Heart left ventricle (tissue), 16 donors: ENCODE results near the gene DHDDS. TPM values are rescaled to one million over a fixed set of nuclear protein-coding genes. Genes with fewer than 3 reads are reported as not detected.

Experiments used
- ATAC-seq, 4 donors: fragments of 200-7000 bp; cut with Tn5 transposase; one replicate each; pipeline ENCODE4 v1.9.1; 2020 to 2022; ENCODE audit warnings: moderate library complexity in 4 of 4, mild to moderate bottlenecking in 3 of 4, moderate number of reproducible peaks in 1 of 4
- DNase-seq, 5 donors: peaks; one replicate each; pipeline ENCODE4 v3.0.0-alpha.2; 2020
- H3K27ac ChIP-seq, 12 donors: fragments of 200-600 bp; sonication (generic) in 4 of 12; one replicate each; pipeline versions ENCODE4 v1.5.0 to v1.8.0; 2016 to 2022; ENCODE audit warnings: mild to moderate bottlenecking in 2 of 12
- H3K27me3 ChIP-seq, 9 donors: fragments of 200-600 bp; sonication (generic) in 2 of 9; one replicate each; pipeline versions ENCODE4 v1.5.1 to v1.8.0; 2016 to 2022; ENCODE audit warnings: mild to moderate bottlenecking in 3 of 9
- H3K36me3 ChIP-seq, 9 donors: fragments of 200-600 bp; sonication (generic) in 2 of 9; one replicate each; pipeline versions ENCODE4 v1.5.0 to v1.8.0; 2018 to 2022; ENCODE audit warnings: mild to moderate bottlenecking in 2 of 9
- H3K4me1 ChIP-seq, 12 donors: fragments of 200-600 bp; sonication (generic) in 4 of 12; one replicate each; pipeline versions ENCODE4 v1.5.0 to v1.8.0; 2016 to 2022; ENCODE audit warnings: mild to moderate bottlenecking in 3 of 12
- H3K4me3 ChIP-seq, 12 donors: fragments of 200-600 bp; sonication (generic) in 4 of 12; one replicate each; pipeline versions ENCODE4 v1.5.0 to v1.8.0; 2017 to 2022; ENCODE audit warnings: mild to moderate bottlenecking in 9 of 12, moderate library complexity in 4 of 12
- H3K9me3 ChIP-seq, 12 donors: fragments of 200-600 bp; sonication (generic) in 4 of 12; one replicate each; pipeline versions ENCODE4 v1.5.0 to v1.8.0; 2016 to 2022; ENCODE audit warnings: mild to moderate bottlenecking in 1 of 12
- POLR2A ChIP-seq, 2 donors: fragments of 450-650 bp; IDR thresholded peaks; one replicate each; pipeline ENCODE4 v1.6.1; 2017; ENCODE audit warnings: antibody characterized with exemption in 2 of 2, mild to moderate bottlenecking in 2 of 2, moderate library complexity in 2 of 2
- WGBS, 4 donors: extraction: QIAGEN DNeasy Blood & Tissue Kit in 2 of 4; methylation state at CpG; one replicate each; pipeline versions ENCODE4 v1.1.5 to v1.1.7; 2013 to 2018; 5-methylcytosine and 5-hydroxymethylcytosine counted together
- intact Hi-C, 10 donors: fragments of 100-400 bp; cut with DNase I; formaldehyde crosslinking; loops; one replicate each; pipeline versions ENCODE4 v1.11.1 to v1.14.2; 2022
- polyA plus RNA-seq, 2 donors: library from polyadenylated mRNA; stranded (reverse); fragments of 200-250 nt; gene quantifications; one replicate each; pipeline ENCODE4 v1.2.3, GENCODE V29; 2013
- total RNA-seq, 9 donors: library from RNA; depleted of rRNA in 2 of 9; stranded (reverse); fragments of >200 nt in 2 of 9; fragmentation: NEBNext Ultra II Directional in 3 of 9; extraction: Animal tissue kit (Norgen Biotek cat#: 25700) in 3 of 9; gene quantifications; one replicate each; pipeline versions ENCODE4 v1.1.0 to v1.2.4, GENCODE V29; 2016 to 2023
- TF ChIP-seq, protein P1 (sequence below), 12 donors: fragments of 200-600 bp; sonication (generic) in 4 of 12; IDR thresholded peaks; one replicate each; pipeline versions ENCODE4 v1.5.0 to v1.8.0; 2018 to 2022; ENCODE audit warnings: antibody characterized with exemption in 12 of 12, mild to moderate bottlenecking in 5 of 12
- donor health status: ischemic (EF 13 %, LVEDD 7.1; RV severe dilation, severe dysfunction).
- donor health status: healthy with polysubstance abuse.
- donor health status: DM: no; HTN: yes; CAD: no.
- donor health status: DM: no; HTN: no; CAD: no.
- donor health status: ischemic (EF 25% LVEDD 6.9; RV normal size, moderate dysfunction).
- donor health status: ischemic (EF 25% LVEDD 5.7; RV mildly dilated, moderate dysfunction).
- donor health status: healthy.
- donor health status: DM: yes; HTN: yes; CAD: no.
- donor health status: ischemic (EF 35%, LVEDD 5.7; RV mildly dilated, moderate dysfunction).
- donor health status: nonischemic (EF 11% LVEDD 7.7; RV severe dilation, severe dysfunction).
- donor health status: DM: yes; HTN: yes; CAD: no.
- donor health status: PGD.
- donor health status: ischemic (EF 29% LVEDD 5.4; RV normal size, mild dysfunction).
- donor health status: nonischemic (EF 23%, LVEDD 6.1; RV moderate dilation, normal function).

DHDDS gene
- total and polyA plus RNA-seq, 11 donors: 14.1 to 45.0 (median 29.9) TPM

DNA sequence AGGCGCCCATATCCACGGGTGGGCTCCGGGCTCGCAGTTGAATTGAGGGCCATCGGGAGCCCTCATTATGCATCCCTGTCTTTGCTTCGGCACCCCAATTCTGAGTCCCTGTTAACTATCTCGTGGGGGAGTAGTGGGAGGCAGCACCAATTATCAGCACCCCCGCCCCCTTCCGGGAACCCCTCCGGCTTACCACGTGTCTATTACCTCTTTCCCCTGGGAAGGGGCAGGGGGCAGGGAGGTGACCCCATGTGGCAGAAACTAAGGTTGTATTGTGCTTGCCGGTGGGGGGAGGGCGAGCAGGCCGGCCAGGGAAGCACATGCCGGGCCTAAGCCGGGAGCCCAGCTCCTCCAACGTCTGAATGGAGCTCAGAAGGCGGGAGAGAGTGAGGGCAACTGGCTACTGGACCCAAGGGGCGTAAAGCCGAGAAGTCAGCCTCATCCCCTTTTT lies 20.5 kb upstream of the DHDDS start:
- DNase-seq (no peak), ATAC-seq (no peak)
- no peaks in the 10 kb centered on the region for H3K9me3 ChIP-seq
- H3K36me3 ChIP-seq: no peaks in the 10 kb centered on the region
- H3K4me1 ChIP-seq: peaks cover 0 to 11% (median 0%) of the 10 kb centered on the region in 12 donors
- peaks cover 27 to 72% (median 45%) of the 10 kb centered on the region in 9 donors for H3K27me3 ChIP-seq
- no peak overlapping the region for H3K27ac ChIP-seq
- 3 to 9% (median 8%) methylated on average over 14 to 20 of the region's 20 CpGs for WGBS, 4 donors
- peak overlapping the region in 1 of 12 donors; percentile 2 for H3K4me3 ChIP-seq
- intact Hi-C loops: no loop called here
- no peak for TF ChIP-seq POLR2A (IDR thresholded peaks at IDR 0.05)
- TF ChIP-seq, protein P1, sequence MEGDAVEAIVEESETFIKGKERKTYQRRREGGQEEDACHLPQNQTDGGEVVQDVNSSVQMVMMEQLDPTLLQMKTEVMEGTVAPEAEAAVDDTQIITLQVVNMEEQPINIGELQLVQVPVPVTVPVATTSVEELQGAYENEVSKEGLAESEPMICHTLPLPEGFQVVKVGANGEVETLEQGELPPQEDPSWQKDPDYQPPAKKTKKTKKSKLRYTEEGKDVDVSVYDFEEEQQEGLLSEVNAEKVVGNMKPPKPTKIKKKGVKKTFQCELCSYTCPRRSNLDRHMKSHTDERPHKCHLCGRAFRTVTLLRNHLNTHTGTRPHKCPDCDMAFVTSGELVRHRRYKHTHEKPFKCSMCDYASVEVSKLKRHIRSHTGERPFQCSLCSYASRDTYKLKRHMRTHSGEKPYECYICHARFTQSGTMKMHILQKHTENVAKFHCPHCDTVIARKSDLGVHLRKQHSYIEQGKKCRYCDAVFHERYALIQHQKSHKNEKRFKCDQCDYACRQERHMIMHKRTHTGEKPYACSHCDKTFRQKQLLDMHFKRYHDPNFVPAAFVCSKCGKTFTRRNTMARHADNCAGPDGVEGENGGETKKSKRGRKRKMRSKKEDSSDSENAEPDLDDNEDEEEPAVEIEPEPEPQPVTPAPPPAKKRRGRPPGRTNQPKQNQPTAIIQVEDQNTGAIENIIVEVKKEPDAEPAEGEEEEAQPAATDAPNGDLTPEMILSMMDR (IDR thresholded peaks at IDR 0.05): no peak

DNA sequence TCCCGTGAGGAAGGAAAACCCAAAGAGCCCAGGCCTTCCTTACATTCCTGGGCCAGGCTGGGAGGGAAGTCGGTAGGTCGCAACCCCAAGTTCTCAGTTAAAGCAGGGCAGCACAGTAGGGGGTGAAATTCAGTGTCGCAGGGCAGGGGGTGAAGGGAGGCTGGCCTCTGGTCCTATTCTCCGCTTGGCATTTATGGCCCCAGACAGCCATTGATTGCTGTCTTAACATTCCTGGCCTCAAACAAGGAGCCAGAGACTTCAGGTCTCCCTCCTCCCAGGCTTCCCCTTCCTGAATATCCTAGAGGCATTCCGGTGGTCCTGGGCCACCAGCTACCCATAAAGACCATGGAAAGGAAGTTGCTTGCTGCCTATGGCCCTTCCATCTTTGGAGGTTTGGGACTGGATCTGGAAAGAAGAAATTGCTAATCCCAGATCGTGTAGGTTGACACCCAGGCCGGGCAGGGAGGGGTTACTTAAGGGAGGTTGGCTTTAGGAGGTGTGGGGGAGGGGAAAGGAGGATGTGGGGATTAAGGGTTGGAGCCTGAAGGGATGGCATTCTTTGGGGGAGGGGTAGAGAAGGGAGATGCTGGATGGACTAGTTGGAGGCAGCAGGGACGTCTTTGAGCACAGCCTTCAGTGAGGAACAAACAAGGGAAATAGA lies 19.8 kb upstream of the DHDDS start:
- Histone ChIP-seq H3K27me3 (peaks cover 27 to 74% (median 45%) of the 10 kb centered on the region in 9 donors), H3K4me3 (no peak overlapping the region), H3K27ac (no peak overlapping the region), H3K9me3 (no peaks in the 10 kb centered on the region), H3K36me3 (no peaks in the 10 kb centered on the region), H3K4me1 (peaks cover 0 to 11% (median 0%) of the 10 kb centered on the region in 12 donors)
- DNase-seq (no peak), ATAC-seq (no peak)
- intact Hi-C loops: no loop called here
- WGBS, 4 donors: 14 to 21% (median 15%) methylated on average over 9 of the region's 9 CpGs
- TF ChIP-seq, protein P1 (IDR thresholded peaks at IDR 0.05): no peak
- TF ChIP-seq POLR2A (IDR thresholded peaks at IDR 0.05): no peak

DNA sequence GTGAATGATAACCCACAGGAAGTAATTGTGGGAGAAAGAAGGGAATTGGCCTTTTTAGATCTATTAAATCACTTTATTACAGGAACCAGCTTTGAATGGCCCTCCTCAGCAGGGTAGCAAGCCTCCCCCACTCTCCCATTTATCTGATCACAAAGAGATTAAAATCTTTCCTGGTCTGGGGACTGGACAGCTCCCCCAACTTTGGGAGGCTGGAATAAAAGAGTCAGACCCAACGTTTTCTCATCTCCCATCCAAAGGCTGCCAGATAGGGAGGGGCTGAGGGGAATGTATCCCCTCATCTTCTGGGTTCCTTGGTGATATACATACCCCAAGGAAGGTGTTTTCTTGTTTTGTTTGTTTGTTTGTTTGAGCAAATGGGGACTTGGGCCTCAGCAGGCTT lies 19.1 kb upstream of the DHDDS start:
- Histone ChIP-seq H3K27me3 (peaks cover 27 to 74% (median 45%) of the 10 kb centered on the region in 9 donors), H3K4me3 (no peak overlapping the region), H3K4me1 (peaks cover 0 to 11% (median 0%) of the 10 kb centered on the region in 12 donors), H3K36me3 (no peaks in the 10 kb centered on the region), H3K27ac (no peak overlapping the region), H3K9me3 (no peaks in the 10 kb centered on the region)
- WGBS, 4 donors: 4 to 11% (median 6%) methylated on average over 1 of the region's 1 CpG
- no peak for DNase-seq
- intact Hi-C loops: no loop called here
- TF ChIP-seq, protein P1 (IDR thresholded peaks at IDR 0.05): no peak
- no peak for TF ChIP-seq POLR2A (IDR thresholded peaks at IDR 0.05)
- ATAC-seq: no peak

DNA sequence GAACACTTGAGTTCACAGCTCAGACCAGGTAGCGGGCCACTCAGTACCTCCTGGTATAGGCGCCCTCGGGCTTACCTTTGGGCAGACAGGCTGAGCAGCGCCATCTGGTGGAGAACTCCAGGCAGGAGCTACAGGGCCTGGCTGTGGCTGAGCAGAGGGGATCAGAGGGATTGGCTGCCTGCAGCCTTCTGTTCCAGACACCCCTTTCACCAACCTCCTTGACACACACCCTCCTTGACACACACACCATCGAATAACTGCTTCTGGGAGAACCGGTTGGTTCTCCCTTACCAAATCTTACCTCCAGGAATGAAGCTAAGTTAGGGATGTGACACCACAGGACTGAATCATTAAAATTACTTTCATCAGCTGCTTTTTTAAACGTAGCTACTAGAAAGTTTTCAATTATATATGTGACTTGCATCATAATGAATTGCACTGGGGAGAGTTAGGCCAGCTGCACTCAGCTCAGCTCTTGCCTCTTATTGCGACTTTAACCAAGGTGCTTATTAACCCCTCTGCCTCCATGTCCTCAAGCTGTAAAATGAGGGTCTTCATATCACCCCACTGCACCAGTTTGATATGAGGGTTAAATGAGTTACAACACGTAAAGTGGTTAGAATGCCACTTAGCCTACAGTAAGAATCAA lies 14.9 kb upstream of the DHDDS start:
- Histone ChIP-seq H3K36me3 (no peaks in the 10 kb centered on the region), H3K4me3 (no peak overlapping the region), H3K27ac (no peak overlapping the region), H3K9me3 (no peaks in the 10 kb centered on the region), H3K4me1 (no peaks in the 10 kb centered on the region), H3K27me3 (peaks cover 7 to 52% (median 20%) of the 10 kb centered on the region in 9 donors)
- intact Hi-C loops: loop anchor here in 1 of 10 donors (5.0 kb wide), 1 partner anchor 315 kb away; no protein-coding TSS in a partner anchor
- WGBS, 4 donors: 19 to 35% (median 21%) methylated on average over 5 to 9 of the region's 9 CpGs
- peak; percentile 51 to 86 (median 69) for DNase-seq
- TF ChIP-seq, protein P1 (IDR thresholded peaks at IDR 0.05): peak; percentile 57 to 89 (median 76)
- no peak for TF ChIP-seq POLR2A (IDR thresholded peaks at IDR 0.05)
- peak; percentile 67 to 84 (median 81) for ATAC-seq
